A673 (cell line): ENCODE results near the gene ACTN4. TPM values are rescaled to one million over a fixed set of nuclear protein-coding genes. Genes with fewer than 3 reads are reported as not detected.

Experiments used
- BruUV-seq: library from RNA; stranded (reverse); fragments of 400-500 nt; replicated peaks from 2 replicates; lab custom pipeline; 2021; lab: Mats Ljungman, UMichigan
- CTCF ChIA-PET: fragments of 300-600 bp; sonication (Branson Sonifier 250); formaldehyde crosslinking; loops from one replicate; lab custom pipeline; 2022; ENCODE audit warnings: antibody characterized with exemption; lab: Charles Lee
- POLR2A ChIA-PET: fragments of 300-600 bp; sonication (Branson Sonifier 250); formaldehyde crosslinking; loops from one replicate; lab custom pipeline; 2022; ENCODE audit warnings: antibody characterized with exemption; ENCODE audit not compliant: low non-redundant PET; lab: Charles Lee
- DNase-seq: peaks from one replicate; pipeline ENCODE4 v3.0.0-alpha.2; 2015; ENCODE audit warnings: low spot score
- H3K27ac ChIP-seq: fragments of 200-600 bp; sonication (generic); 2 replicates; pipeline ENCODE4 v1.5.1; 2016; ENCODE audit warnings: mixed run types, low read depth, mild to moderate bottlenecking, mixed read lengths, antibody characterized with exemption, low read length; ENCODE audit not compliant: poor library complexity, severe bottlenecking
- H3K27me3 ChIP-seq: fragments of 200-600 bp; sonication (generic); replicated peaks from 2 replicates; pipeline ENCODE4 v1.6.1; 2017; ENCODE audit warnings: mixed run types, low read depth, mild to moderate bottlenecking, mixed read lengths, antibody characterized with exemption, low read length; ENCODE audit not compliant: insufficient read depth, poor library complexity
- H3K36me3 ChIP-seq: fragments of 200-600 bp; sonication (generic); 2 replicates; pipeline ENCODE4 v1.6.1; 2016; ENCODE audit warnings: mixed run types, mild to moderate bottlenecking, mixed read lengths, antibody characterized with exemption, low read length; ENCODE audit not compliant: insufficient read depth, poor library complexity, severe bottlenecking
- H3K4me1 ChIP-seq: fragments of 200-600 bp; sonication (generic); 2 replicates; pipeline ENCODE4 v1.6.1; 2017; ENCODE audit warnings: mixed run types, mild to moderate bottlenecking, mixed read lengths, antibody characterized with exemption, low read length; ENCODE audit not compliant: insufficient read depth, poor library complexity, severe bottlenecking
- H3K4me3 ChIP-seq: fragments of 200-600 bp; sonication (generic); 2 replicates; pipeline ENCODE4 v1.5.1; 2016; ENCODE audit warnings: low read depth, mixed run types, mild to moderate bottlenecking, mixed read lengths, low read length; ENCODE audit not compliant: poor library complexity, severe bottlenecking
- H3K9me3 ChIP-seq: fragments of 200-600 bp; sonication (generic); 2 replicates; pipeline ENCODE4 v1.6.1; 2016; ENCODE audit warnings: mixed run types, low read depth, mild to moderate bottlenecking, mixed read lengths, antibody characterized with exemption, low read length; ENCODE audit not compliant: poor library complexity, severe bottlenecking
- CTCF ChIP-seq: fragments of 300-800, 200-600 bp; sonication (generic); conservative IDR thresholded peaks from 2 replicates; pipeline ENCODE4 v1.5.1; 2017; ENCODE audit warnings: low read depth, mild to moderate bottlenecking, antibody characterized with exemption, low read length, moderate library complexity, mixed read lengths
- EZH2 ChIP-seq: fragments of 200-600 bp; sonication (generic); IDR thresholded peaks from 2 replicates; pipeline ENCODE4 v1.6.1; 2017; ENCODE audit warnings: borderline replicate concordance, low read depth, mild to moderate bottlenecking, mixed read lengths, antibody characterized with exemption, low read length; ENCODE audit not compliant: poor library complexity, severe bottlenecking
- intact Hi-C: fragments of 100-400 bp; cut with micrococcal nuclease; formaldehyde crosslinking; loops from one replicate; pipeline ENCODE4 v1.10.0; 2022; ENCODE audit not compliant: unreplicated experiment
- total RNA-seq: library from RNA; stranded (reverse); gene quantifications from 2 replicates; pipeline ENCODE4 v1.2.3, GENCODE V29; 2021

ACTN4 gene
- total RNA-seq, 1 experiment from 2014 or later: 397 TPM

- TF ChIP-seq CTCF: no peak
- no peak for TF ChIP-seq EZH2
- H3K4me3 ChIP-seq: no peak overlapping the region
- intact Hi-C loops: no loop called here
- no peaks in the 10 kb centered on the region for H3K9me3 ChIP-seq
- H3K4me1 ChIP-seq: peaks cover 69% of the 10 kb centered on the region
- no TSS peak for BruUV-seq
- CTCF ChIA-PET: no interaction called here
- H3K27ac ChIP-seq: peak overlapping the region; percentile 88
- POLR2A ChIA-PET: no interaction called here
- H3K27me3 ChIP-seq: no peaks in the 10 kb centered on the region
- no peak for DNase-seq
- H3K36me3 ChIP-seq: no peaks in the 10 kb centered on the region
These were observed 16.6 kb downstream of the ACTN4 start for GRCh38 chr19:38663957-38664502.

DNA sequence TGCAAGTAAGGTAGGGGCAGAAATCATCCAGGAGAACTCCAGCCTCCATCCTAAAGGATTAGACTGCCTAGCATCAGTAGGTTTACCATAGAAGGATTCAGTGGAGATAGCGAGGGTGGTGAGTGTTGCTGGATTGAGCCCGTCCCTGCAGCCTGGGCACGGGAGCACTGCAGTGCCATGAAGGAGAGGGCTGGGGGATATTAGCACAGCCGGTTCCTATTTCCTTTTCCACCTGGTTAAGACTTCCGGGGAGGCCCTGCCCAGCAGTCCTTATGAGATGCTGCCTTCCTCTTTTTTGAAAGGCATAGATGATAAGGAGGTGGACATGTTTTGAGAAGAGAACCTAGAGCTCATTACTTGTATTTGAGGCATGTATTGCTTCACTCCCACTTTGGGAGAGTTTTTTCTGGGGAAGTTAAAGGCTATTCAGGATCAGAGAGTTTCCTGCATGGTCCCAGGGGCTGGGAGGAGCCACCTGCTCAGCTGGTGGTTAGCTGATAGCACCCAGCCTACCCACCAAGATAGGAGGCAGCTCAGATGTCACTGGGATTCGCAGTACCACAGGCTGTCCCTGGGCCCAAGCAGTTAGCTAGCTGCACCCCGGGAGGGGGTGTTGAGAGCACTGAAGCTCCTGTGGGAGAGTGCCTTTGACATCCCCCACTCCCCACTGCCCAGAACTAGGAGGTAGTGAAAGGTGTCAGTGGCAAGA lies 17.2 kb downstream of the ACTN4 start:
- H3K4me1 ChIP-seq: peaks cover 67% of the 10 kb centered on the region

DNA sequence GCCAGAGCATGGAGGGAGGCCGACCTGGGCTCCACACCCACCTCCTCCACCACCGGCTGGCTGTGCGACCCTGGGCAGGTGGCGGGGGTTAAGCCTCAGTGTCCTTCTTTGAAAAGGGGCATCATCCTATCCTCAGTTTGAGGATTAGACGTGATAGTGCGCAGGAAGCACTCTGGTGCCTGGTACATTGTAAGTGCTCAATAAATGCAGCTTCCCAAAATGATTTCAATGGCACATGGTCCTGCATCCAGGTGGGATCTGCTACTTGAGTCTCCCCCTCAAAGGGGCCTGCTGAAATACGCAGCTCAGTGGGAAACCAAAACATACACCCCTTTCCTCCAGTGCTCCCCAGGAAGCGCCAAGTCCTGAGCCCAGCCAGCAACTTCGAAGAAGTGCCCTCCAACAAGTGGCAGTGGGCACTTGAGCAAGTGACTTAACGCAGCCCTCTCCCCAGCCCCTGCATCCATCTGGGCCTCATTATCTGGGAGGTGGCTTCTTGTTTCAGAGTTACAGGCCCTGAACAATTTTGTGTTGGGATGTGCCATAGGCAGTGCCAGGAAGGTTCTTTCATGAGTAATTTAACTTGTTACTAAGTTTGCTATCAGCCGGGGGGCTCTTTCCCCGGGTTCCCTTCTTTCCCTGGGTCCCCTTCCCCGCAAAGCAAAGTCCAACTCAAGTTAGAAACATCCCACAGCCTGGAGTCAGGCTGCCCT lies 17.9 kb downstream of the ACTN4 start:
- Histone ChIP-seq H3K4me3 (no peak overlapping the region), H3K27ac (peak overlapping the region; percentile 88), H3K9me3 (no peaks in the 10 kb centered on the region), H3K36me3 (no peaks in the 10 kb centered on the region), H3K4me1 (peaks cover 74% of the 10 kb centered on the region), H3K27me3 (no peaks in the 10 kb centered on the region)
- no peak for DNase-seq
- BruUV-seq: no TSS peak
- intact Hi-C loops: no loop called here
- CTCF ChIA-PET: no interaction called here
- POLR2A ChIA-PET: no interaction called here
- no peak for TF ChIP-seq EZH2
- TF ChIP-seq CTCF: no peak

More for the DNA sequence above, 17.2 kb downstream of the ACTN4 start:
- BruUV-seq: no TSS peak
- POLR2A ChIA-PET: no interaction called here
- H3K27ac ChIP-seq: peak overlapping the region; percentile 88
- no peaks in the 10 kb centered on the region for H3K36me3 ChIP-seq
- CTCF ChIA-PET: interaction anchor here (0.5 kb wide), 1 partner anchor 439 kb away, joined by 3 read pairs; no protein-coding TSS in a partner anchor
- H3K4me3 ChIP-seq: no peak overlapping the region
- H3K27me3 ChIP-seq: no peaks in the 10 kb centered on the region
- intact Hi-C loops: no loop called here
- no peaks in the 10 kb centered on the region for H3K9me3 ChIP-seq
- no peak for DNase-seq
- TF ChIP-seq CTCF: no peak
- no peak for TF ChIP-seq EZH2
